Head of caudate nucleus (tissue), 42 donors: ENCODE data around the gene CEBPB.
A peak's percentile ranks its signal among the peaks of the same experiment; 100 is the strongest.

ENCODE experiments used
- DNase-seq, 42 donors: peaks; one replicate each; pipeline versions ENCODE4 v3.0.0 to v3.0.0-alpha.2; 2020 to 2021; ENCODE audit warnings: mixed read lengths in 7 of 42
- intact Hi-C: fragments of 100-400 bp; cut with DNase I; formaldehyde crosslinking; loops from one replicate; pipeline ENCODE4 v1.15.0; 2022

CEBPB gene

GRCh38 chr20:50188879-50189680, 1.6 kb upstream of the CEBPB start:
- intact Hi-C loops = loop anchor here (5.0 kb wide), 1 partner anchor 388 kb away; no protein-coding TSS in a partner anchor
- DNase-seq = no peak

DNA sequence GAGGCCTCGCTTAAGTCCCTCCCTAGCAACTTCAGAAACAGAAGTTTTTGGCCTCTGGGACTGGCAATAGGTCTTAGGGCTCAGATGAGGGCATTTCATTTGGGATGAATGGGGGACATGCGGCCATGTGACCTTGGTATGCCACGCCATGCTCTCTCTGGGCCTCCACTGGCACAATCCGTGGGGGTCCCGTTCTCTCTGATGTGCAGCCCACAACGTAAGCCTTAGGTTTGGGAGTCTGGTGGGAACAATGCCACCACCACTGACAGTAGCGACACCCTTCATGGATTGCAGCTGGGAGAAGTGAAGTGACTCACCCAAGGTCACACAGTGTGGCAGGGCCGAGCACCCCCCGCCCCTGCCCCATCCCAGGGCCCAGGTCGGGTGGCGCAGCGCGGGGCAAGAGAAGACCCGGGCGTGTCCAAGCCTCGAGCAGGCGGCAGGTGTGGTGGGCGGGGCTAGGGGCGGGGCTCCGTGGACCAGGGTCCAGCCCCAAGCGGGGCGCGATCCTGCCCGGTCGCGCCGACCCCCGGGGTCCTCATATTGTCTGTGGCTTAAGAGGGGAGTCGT, 864 bp upstream of the CEBPB start:
- intact Hi-C loops = loop anchor here (1.0 to 10.0 kb wide), 3 partner anchors 115 to 388 kb away; no protein-coding TSS in a partner anchor
- DNase-seq = peak in 1 of 42 donors; percentile 15

GRCh38 chr20:50191065-50191543, 474 bp downstream of the CEBPB start:
- DNase-seq = peak in 22 of 42 donors; percentile 21 to 69 (median 40)
- intact Hi-C loops = loop anchor here (10.0 kb wide), 1 partner anchor 114 kb away; no protein-coding TSS in a partner anchor

- intact Hi-C loops = loop anchor here (10.0 kb wide), 1 partner anchor 113 kb away; no protein-coding TSS in a partner anchor
- peak in 27 of 42 donors; percentile 19 to 71 (median 51) for DNase-seq
Measured at GRCh38 chr20:50191544-50192363, 1.1 kb downstream of the CEBPB start.

GRCh38 chr20:50192364-50193198, 2.0 kb downstream of the CEBPB start:
- intact Hi-C loops = loop anchor here (10.0 kb wide), 1 partner anchor 112 kb away; no protein-coding TSS in a partner anchor
- DNase-seq = peak; percentile 58 to 89 (median 73)

DNA sequence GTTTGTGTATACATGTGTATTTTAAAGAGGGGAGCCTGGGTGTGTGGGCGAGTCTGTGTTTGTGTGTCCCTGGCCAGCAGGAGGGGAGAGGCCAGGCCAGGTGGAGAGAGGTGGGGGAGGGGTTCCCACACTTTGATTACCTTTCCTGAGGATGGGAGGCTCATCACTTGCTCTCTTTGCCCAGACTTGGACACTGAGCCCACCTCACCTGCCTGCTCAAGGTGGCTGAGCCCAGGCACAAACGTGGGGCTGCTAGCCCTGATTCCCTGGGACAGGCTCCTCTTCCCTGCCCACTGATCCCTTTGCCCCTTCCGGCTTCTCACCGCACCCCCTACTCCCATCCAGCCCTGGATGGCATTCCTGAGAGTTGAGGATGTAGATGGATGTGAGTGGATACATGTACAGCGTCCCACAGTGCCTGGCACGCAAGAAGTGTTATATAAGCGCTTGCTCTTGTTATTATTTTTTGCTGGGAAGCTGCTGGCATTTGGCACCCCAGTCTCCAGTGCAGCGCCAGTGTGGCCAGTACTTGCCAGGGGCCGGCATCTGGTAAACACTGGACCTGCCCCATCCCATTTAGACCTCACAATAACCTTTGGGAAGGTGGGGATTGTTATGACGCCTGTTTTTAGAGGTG, 2.7 kb downstream of the CEBPB start:
- peak in 10 of 42 donors; percentile 13 to 67 (median 38) for DNase-seq
- intact Hi-C loops = loop anchor here (10.0 kb wide), 1 partner anchor 111 kb away; no protein-coding TSS in a partner anchor

GRCh38 chr20:50193836-50194421, 3.3 kb downstream of the CEBPB start:
- peak in 20 of 42 donors; percentile 13 to 66 (median 44) for DNase-seq
- intact Hi-C loops = loop anchor here (10.0 kb wide), 1 partner anchor 111 kb away; no protein-coding TSS in a partner anchor

GRCh38 chr20:50194422-50194830, 3.8 kb downstream of the CEBPB start:
- intact Hi-C loops = loop anchor here (10.0 kb wide), 1 partner anchor 110 kb away; no protein-coding TSS in a partner anchor
- no peak for DNase-seq

DNA sequence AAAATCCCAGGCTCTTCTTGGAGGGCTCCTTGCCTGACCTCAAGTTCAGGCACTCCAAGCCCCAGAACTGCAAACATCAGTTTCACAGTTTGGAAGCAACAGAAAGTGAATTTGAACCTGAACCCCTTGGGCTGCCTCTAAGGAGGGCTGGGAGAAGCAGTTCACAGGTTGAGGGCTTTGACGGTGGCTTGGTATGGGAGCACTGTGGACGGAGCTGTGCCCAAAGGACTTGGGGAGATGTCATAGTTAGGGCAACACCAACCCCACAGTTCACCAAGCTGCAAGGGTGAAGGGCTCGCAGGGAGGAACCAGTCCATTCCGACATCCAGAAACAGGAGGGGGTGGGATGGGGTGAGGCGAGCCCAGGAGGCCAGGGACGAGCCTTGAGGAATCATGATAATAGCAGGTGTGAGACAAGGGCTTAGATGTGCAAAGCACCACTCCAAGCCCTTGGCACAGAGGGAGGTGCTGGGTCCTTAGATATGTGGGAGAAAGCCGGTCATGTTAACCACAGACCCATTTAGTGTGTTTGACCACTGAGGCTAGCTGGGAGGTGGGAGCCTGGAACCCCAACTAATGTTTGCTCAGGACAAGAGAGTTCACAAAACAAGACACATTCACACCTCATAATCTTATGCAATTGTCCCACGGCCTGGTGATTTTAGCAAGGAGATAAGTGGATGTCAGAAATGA, 4.3 kb downstream of the CEBPB start:
- DNase-seq = no peak
- intact Hi-C loops = loop anchor here (10.0 kb wide), 1 partner anchor 110 kb away; no protein-coding TSS in a partner anchor

GRCh38 chr20:50195524-50196120, 5.0 kb downstream of the CEBPB start:
- DNase-seq = no peak
- intact Hi-C loops = loop anchor here (10.0 kb wide), 1 partner anchor 109 kb away; no protein-coding TSS in a partner anchor

GRCh38 chr20:50196248-50196647, 5.6 kb downstream of the CEBPB start:
- DNase-seq = no peak
- intact Hi-C loops = loop anchor here (10.0 kb wide), 1 partner anchor 109 kb away; no protein-coding TSS in a partner anchor

DNA sequence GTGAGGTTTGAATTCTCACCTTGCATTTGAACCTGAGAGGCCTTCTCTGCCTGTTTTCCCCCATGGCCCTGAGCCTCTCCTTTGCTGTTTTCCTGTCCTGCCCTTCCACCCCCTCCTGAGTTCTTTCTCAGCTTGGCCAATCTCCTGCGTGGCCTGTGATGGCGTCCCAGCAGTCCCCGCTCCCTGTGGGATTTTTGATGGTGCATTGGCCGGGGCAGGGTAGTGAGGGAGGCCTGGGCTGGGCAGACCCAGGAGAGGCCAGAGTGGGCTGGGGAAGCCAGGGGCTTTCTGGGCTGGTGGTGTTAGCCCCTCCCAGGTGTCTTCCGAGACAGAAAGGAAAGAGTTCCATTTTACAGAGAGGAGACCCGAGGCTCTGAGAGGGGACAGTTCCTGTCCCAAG, 6.3 kb downstream of the CEBPB start:
- DNase-seq = no peak

DNA sequence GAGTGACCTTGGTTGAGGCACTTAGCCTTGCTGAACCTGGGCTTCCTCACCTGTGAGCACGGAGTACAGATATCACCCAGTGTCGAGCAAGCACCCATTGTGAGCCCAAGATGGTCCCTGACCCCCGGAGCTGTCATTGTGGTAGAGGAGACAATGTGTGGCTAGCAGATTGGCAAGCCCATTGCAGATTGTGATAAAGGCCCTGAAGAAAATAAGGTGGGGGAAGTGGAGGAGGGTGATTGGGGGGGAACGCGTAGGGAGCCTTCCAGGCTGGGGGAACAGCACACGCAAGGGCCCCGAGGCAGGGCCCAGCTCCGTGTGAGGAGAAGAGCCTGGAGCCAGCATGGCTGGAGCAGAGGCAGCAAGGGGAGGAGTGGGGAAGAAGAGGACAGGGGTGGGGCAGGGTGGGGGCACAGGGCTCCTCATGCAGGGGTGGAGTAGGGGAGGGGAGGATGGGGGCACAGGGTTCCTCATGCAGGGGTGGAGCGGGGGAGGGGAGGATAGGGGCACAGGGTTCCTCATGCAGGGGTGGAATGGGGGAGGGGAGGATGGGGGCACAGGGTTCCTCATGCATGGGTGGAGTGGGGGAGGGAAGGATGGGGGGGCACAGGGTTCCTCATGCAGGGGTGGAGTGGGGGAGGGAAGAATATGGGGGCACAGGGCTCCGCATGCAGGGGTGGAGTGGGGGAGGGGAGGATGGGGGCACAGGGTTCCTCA, 7.0 kb downstream of the CEBPB start:
- DNase-seq = no peak
- intact Hi-C loops = loop anchor here (10.0 kb wide), 1 partner anchor 107 kb away; no protein-coding TSS in a partner anchor

More for the DNA sequence above, 6.3 kb downstream of the CEBPB start:
- intact Hi-C loops = loop anchor here (10.0 kb wide), 1 partner anchor 108 kb away; no protein-coding TSS in a partner anchor

DNA sequence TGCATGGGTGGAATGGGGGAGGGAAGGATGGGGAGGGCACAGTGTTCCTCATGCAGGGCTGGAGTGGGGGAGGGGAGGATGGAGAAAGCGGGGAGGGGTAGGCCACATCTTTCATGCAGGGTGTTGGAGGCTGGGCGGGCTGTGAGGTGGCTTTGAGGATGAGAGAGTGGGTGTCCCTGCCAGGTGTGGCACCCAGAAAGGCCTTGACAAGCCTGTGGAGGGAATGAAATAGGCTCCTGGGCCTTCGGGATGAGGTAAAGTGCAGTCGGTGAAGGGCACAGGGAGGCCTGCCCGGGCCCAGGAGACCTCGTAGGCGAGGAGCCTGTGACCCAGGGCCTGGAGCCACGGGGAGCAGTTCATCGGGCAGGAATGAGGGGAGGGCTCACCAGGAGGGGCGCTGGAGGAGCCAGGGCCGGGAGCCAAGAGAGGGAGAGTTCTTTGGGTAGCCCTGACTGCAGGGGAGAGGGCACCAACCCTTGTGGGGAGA, 7.6 kb downstream of the CEBPB start:
- DNase-seq = no peak
- intact Hi-C loops = loop anchor here (10.0 kb wide), 1 partner anchor 107 kb away; no protein-coding TSS in a partner anchor

DNA sequence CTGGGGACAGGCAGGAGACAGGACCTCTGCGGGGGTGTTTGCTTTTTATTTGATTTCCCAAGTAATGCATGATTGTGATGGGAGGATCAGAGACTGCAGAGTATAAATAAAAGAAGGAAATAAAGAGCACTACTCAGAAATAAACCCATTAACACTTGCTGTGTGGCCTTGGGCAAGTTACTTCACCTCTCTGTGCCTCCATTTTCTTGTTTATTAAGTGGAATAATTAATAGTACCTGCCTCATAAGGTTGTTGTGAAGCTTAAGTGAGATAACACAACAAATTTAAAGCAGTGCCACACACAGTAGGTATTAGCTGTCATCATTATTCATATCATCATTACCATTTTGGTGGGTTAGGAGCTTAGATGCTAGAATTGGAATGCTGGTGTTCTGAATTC, 8.1 kb downstream of the CEBPB start:
- intact Hi-C loops = loop anchor here (10.0 kb wide), 1 partner anchor 106 kb away; no protein-coding TSS in a partner anchor
- DNase-seq = no peak
